Transverse colon (tissue), 3 donors: ENCODE data around the gene VMAC.

ENCODE experiments used
- CTCF ChIP-seq, 5 experiments: fragments of 200-600 bp in 3 of 5; fragments of 450-650 bp in 2 of 5; sonication (generic) in 3 of 5; IDR thresholded peaks; 1 replicate in 2 of 5; 2 replicates in 3 of 5; pipeline ENCODE4 v1.5.1; 2016 to 2017; ENCODE audit warnings: antibody characterized with exemption in 5 of 5, inconsistent platforms in 3 of 5, mild to moderate bottlenecking in 2 of 5, moderate library complexity in 1 of 5
- EP300 ChIP-seq: sonication (generic); formaldehyde crosslinking; IDR thresholded peaks from one replicate; pipeline ENCODE4 v1.6.1; 2017; ENCODE audit warnings: antibody characterized with exemption, low read depth
- POLR2A ChIP-seq: fragments of 450-650 bp; IDR thresholded peaks from one replicate; pipeline ENCODE4 v1.6.1; 2016; ENCODE audit warnings: antibody characterized with exemption, mild to moderate bottlenecking, moderate library complexity

DNA sequence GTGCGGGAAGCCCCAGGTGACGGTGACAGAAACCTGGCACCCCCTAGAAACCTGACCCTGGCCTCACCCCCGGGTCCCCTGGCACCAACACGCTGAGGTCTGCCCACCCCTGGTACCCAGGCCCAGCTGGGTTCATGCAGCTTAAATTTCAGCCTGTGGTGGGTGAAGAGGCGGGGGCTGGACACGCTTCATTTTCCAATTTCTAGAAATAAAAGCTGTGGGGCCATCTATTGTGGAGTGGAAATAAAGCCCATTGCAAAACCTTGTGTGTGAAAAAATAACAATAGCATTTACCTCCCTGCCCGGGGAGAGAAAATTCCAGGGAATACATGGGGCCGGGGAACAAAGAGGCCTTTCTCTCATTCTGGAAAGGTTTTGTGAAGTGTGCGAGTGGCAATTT, 26.8 kb upstream of the VMAC start:
- TF ChIP-seq CTCF (IDR thresholded peaks at IDR 0.05) (no peak), POLR2A (no peak), EP300 (no peak)
